ENCODE results near the gene CACNA1A. TPM values are rescaled to one million over a fixed set of nuclear protein-coding genes. Genes with fewer than 3 reads are reported as not detected.
A peak's percentile ranks its signal among the peaks of the same experiment; 100 is the strongest.

CACNA1A gene
- total and polyA plus RNA-seq, 2 of the 13 experiments (the other 11 are each of a cell fraction or from before 2014, with no cell fraction given): not detected

- Histone ChIP-seq H3K27ac (ENCODE audit: extremely low read length, insufficient read depth, low read length) (no peak overlapping the region), H3K4me3 (replicated peaks in 1 of 3; ENCODE audit: insufficient read depth in 1 of 3, low read depth in 2 of 3, low read length in 3 of 3) (no peak overlapping the region), H3K27me3 (ENCODE audit: control insufficient read depth in 1 of 2, insufficient read depth in 2 of 2, low read length in 2 of 2) (peaks cover 0 to 5% of the 10 kb centered on the region in 2 experiments; a peak in 1 of 5 replicates), H3K36me3 (replicated peaks in 1 of 2; ENCODE audit: control insufficient read depth in 1 of 2, insufficient read depth in 2 of 2, low read length in 2 of 2) (no peaks in the 10 kb centered on the region), H3K4me2 (ENCODE audit: low read depth, low read length) (no peak overlapping the region), H3K9me3 (ENCODE audit: low read length) (no peaks in the 10 kb centered on the region), H3K9ac (ENCODE audit: insufficient read depth, low read depth, low read length) (no peak overlapping the region), H3K4me1 (ENCODE audit: insufficient read depth, low read length) (no peaks in the 10 kb centered on the region), H2AFZ (ENCODE audit: low read length) (no peak overlapping the region), H4K20me1 (ENCODE audit: insufficient read depth, low read length) (0 out of 2 replicates have a peak, but pooled peaks cover 2% of the 10 kb centered on the region), H3K79me2 (ENCODE audit: insufficient read depth, low read length) (no peaks in the 10 kb centered on the region)
- FAIRE-seq: no peak
- ChIA-PET POLR2A (no interaction called here), CTCF (ENCODE audit: low intra/inter-chr PET ratio, low total read pairs) (no interaction called here)
- no peak for ATAC-seq
- no TSS peak for BruUV-seq (replicated peaks)
- intact Hi-C loops (cut with micrococcal nuclease; ENCODE audit: unreplicated experiment): no loop called here
- TF ChIP-seq CTCF (CRISPR knock-in tag; IDR thresholded peaks at IDR 0.05): no peak
- TF ChIP-seq ZNF143 (CRISPR knock-in tag; IDR thresholded peaks at IDR 0.05): peak; percentile 48; the same call in 1 of the 2 replicates
- peak; percentile 72 for TF ChIP-seq THAP11 (CRISPR knock-in tag; IDR thresholded peaks at IDR 0.05)
- no peak for TF ChIP-seq ZNF501 (CRISPR knock-in tag; IDR thresholded peaks at IDR 0.05)
- TF ChIP-seq ZBTB42 (CRISPR knock-in tag; IDR thresholded peaks at IDR 0.05): no peak
- in situ Hi-C loops (cut with HindIII; ENCODE audit: extremely low pct_ligation_motif_present, low pct_unique_long_range_greater_than_20kb): no loop called here
- no peak for DNase-seq (ENCODE audit: low spot score)
Observed at GRCh38 chr19:13420780-13421179, 85.5 kb downstream of the CACNA1A start.

GRCh38 chr19:13417054-13417453 is 89.2 kb downstream of the CACNA1A start:
- Histone ChIP-seq H3K4me1 (ENCODE audit: insufficient read depth, low read length) (no peaks in the 10 kb centered on the region), H3K27ac (ENCODE audit: extremely low read length, insufficient read depth, low read length) (no peak overlapping the region), H3K9me3 (ENCODE audit: low read length) (no peaks in the 10 kb centered on the region), H3K4me2 (ENCODE audit: low read depth, low read length) (no peak overlapping the region), H3K9ac (ENCODE audit: insufficient read depth, low read depth, low read length) (no peak overlapping the region), H2AFZ (ENCODE audit: low read length) (no peak overlapping the region), H3K4me3 (replicated peaks in 1 of 3; ENCODE audit: insufficient read depth in 1 of 3, low read depth in 2 of 3, low read length in 3 of 3) (no peak overlapping the region), H3K36me3 (replicated peaks in 1 of 2; ENCODE audit: control insufficient read depth in 1 of 2, insufficient read depth in 2 of 2, low read length in 2 of 2) (no peaks in the 10 kb centered on the region), H4K20me1 (ENCODE audit: insufficient read depth, low read length) (no peaks in the 10 kb centered on the region), H3K79me2 (ENCODE audit: insufficient read depth, low read length) (no peaks in the 10 kb centered on the region), H3K27me3 (ENCODE audit: control insufficient read depth in 1 of 2, insufficient read depth in 2 of 2, low read length in 2 of 2) (peaks cover 0 to 8% of the 10 kb centered on the region in 2 experiments; a peak in 1 of 5 replicates)
- peak; percentile 3 for DNase-seq (ENCODE audit: low spot score)
- WGBS (ENCODE audit: low lambda C conversion rate): no CpG with 5 or more reads among the region's 10 CpGs
- POLR2A ChIA-PET: no interaction called here
- CTCF ChIA-PET (ENCODE audit: low intra/inter-chr PET ratio, low total read pairs): no interaction called here
- BruUV-seq (replicated peaks): no TSS peak
- TF ChIP-seq NR2F2 (IDR thresholded peaks at IDR 0.05; ENCODE audit: borderline replicate concordance, low read depth) (no peak), RARA (CRISPR knock-in tag; IDR thresholded peaks at IDR 0.05) (no peak), MAX (IDR thresholded peaks at IDR 0.05) (no peak), SP140L (CRISPR knock-in tag; IDR thresholded peaks at IDR 0.05; ENCODE audit: borderline replicate concordance) (no peak), DZIP1 (CRISPR knock-in tag; IDR thresholded peaks at IDR 0.05) (no peak), FOSL1 (CRISPR knock-in tag; IDR thresholded peaks at IDR 0.05; ENCODE audit: borderline replicate concordance) (no peak), MXD3 (CRISPR knock-in tag; IDR thresholded peaks at IDR 0.05) (no peak)
- no peak for ATAC-seq
- FAIRE-seq: no peak
- intact Hi-C loops (cut with micrococcal nuclease; ENCODE audit: unreplicated experiment) (no loop called here), in situ Hi-C loops (cut with HindIII; ENCODE audit: extremely low pct_ligation_motif_present, low pct_unique_long_range_greater_than_20kb) (no loop called here)

All from HepG2 (cell line).